GM21390 (cell line): Measurements from ENCODE around the gene SLC13A5.
"Not testable (repeated sequence)": the region's sequence is repeated elsewhere in the genome, so short reads cannot be mapped to it uniquely, and the experiment has no call there.

Experiments
- ATAC-seq: cut with Tn5 transposase; IDR thresholded peaks from one replicate; pipeline ENCODE4 v1.9.1; 2021; ENCODE audit not compliant: unreplicated experiment

Gene SLC13A5

DNA sequence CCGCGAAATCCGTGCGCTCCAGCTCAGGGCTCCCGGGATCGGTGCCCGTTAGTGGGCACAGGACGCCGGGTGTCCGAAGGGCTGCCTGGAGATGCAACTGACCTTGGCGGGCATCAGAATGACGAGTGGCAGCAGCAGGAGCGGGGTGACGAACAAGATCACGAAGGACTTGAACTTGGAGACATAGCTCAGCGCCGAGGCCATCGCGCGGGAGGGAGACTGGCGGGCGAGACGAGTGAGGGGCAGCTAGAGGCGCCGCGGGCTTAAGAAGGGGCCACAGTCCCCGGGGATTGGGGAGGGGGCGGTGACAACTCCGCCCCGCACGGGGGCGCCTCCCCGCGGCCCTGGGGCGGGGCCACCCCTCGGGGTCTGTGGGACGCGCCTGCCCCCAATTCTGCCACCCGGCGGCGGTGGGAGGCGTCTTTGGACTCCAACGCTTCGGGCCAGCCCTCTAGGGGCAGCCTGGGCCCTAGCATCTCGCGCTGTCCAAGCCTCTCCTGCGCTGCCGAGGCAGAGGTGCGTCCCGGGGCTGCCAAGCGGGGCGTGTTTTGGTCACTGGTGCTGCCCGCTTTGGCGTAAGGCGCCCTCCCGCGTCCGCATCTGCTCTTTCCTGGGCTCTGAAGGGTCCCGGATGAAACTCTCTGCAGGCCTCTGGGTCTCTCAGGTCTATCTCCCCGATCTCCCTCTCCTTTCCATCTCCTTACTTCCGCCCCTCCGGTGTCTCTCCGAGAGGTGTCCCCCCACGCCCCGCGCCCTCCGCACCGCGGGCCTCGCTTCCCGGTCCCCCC is at the start of gene SLC13A5:
Gene SLC13A5, minus strand, starts transcription at position 240 of the 788 bp plus-strand sequence. Its CDS starts 36 bp downstream, at position 204.
- no peak for ATAC-seq

DNA sequence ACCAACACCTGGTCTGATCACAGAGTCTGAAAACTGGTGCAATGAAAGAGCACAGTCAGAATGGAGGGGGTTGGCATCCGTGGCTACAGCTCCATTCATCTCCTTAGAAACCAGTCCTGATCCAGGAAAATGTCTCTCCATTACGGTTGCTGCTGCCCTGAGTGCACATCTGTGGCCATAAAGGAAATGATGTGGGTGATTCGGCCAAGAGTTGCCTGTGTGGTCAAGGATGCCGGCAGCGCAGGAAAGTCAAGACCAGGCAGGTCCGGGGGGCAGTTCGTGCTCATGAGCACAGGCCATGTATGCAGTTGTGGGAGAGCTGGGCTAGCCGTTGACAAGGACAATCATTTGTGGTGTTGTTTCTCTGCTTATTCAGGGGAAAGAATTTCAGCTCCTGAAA is 48.6 kb upstream of the SLC13A5 start:
- no peak for ATAC-seq

DNA sequence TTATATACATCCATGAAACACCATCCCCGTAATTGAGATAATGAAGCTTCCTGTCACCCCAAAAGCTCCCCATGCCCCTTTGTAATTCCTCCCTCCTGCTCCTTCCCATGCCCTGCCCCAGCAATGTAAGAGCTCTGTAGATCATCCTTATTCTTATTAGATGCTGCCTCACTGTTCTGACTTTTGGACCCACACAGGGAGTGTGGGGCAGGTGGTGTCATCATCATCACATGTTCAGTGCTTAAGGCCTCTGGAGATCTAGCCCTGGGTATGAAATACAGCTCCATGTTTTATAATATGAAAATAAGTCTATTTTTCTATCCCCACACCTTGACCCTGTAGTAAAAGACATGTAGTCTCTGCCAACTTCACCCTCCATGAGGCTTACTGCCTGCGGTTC is 44.6 kb upstream of the SLC13A5 start:
- ATAC-seq = no peak

DNA sequence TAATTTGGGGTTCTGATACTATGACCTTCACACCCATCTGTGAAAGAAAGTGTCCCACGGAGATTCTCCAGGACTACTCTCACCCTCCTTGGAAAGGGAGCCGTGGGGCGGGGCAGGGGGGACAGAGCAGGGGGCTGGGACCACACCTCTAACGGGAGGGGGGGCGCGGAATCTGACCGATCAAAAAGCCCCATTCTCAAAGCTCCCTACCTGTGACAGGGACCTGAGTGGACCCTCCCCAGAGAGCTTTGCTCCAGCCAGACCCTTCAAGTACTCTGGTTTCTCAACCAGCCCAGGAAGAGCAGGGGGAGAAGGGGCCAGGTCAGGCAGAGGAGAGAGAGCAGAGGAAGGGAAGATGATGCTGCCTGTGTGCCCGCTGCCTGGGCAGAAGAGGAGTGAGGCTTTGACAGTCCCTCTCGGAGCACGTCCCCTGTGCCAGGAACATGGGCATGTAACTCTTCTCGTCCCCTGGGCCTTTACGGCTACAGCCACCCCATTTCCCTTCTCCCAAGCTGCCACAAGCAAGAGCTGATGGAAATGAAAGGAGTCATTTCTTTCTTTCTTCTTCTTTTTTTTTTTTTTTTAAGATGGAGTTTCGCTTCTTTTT is 43.4 kb upstream of the SLC13A5 start:
- ATAC-seq = no peak

DNA sequence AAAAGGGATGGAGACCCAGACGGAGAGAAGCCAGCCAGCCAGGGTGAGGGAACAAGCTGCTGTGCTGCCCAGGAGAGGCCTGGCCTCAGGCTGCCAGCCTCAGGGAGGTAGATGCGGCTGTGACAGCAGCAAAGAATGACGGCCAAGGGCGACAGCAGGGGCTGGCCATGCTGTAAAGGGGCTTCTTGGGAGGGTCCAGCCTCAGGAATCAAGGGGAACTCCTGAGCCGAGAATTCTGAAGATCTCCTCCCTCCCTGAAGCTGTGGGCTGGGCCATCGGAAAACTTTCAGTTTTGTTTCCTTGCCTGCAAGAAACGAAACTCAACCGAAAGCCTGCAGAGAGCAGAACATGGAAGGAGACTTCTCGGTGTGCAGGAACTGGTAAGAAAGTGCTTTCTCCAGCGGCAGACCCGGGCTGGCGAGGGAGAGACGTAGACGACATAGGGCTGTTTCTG is 42.6 kb upstream of the SLC13A5 start, which contains the start of gene XAF1:
Gene XAF1, plus strand, starts transcription at position 316 of the 454 bp plus-strand sequence. Its CDS starts 33 bp downstream, at position 349.
- ATAC-seq = no peak

DNA sequence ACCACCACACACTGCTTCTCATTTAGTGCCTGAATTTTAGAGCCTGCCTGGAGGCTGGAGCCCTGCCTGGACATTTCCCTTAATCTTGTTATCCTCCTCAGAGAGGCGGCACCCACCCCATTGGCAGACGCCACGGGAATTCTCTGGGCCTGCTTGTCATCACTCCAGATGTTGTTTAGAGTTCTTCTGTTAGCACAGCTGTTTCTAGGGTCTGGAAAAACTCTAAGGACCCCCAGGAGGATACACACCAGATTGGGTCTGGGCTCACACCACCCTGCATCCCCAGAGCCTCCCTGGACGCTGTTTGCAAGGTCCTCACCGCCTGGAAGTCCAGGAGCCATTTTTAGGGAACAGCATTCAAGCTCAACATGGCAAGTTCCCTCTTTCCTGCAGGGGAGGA is 42.1 kb upstream of the SLC13A5 start:
- no peak for ATAC-seq

DNA sequence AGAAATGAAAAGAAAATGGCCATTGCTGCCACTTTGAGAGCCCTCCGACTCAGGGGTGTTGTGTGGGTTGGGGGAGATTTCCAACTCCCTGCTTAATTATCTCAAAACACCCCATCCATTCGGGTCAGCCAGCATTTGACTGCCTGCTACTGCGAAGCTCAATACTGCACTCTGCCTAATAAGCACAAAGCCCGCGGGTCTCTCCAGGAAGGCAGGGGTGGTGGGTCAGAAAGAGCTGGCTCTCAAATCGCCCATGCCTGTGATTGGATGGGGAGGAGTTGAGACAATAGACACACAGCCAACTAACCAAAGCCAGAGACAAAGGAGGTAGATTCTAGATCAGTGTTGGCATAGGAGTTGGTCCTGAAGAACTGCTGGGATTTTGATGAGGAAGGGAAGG is 40.4 kb upstream of the SLC13A5 start:
- no peak for ATAC-seq

DNA sequence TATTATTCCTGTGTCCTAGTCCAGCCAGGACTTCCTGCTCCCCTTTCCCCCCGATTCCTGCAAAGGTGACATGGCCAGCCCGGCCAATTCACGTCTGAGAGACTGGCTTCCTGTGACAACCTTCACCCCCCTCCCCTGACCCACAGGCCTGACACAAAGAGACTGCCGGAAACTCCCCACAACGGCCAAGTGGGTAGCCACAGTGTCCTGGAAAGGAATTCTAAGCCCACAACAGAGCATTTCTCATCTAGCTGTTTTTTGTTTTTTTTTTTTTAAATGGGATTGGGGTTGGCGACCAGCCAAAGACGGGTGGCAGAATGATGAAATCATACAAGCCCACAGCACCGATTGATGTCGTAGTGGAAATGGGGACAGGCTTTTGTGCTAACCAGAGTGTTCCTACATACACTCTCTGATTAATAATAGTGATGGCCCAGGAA is 39.9 kb upstream of the SLC13A5 start:
- no peak for ATAC-seq

DNA sequence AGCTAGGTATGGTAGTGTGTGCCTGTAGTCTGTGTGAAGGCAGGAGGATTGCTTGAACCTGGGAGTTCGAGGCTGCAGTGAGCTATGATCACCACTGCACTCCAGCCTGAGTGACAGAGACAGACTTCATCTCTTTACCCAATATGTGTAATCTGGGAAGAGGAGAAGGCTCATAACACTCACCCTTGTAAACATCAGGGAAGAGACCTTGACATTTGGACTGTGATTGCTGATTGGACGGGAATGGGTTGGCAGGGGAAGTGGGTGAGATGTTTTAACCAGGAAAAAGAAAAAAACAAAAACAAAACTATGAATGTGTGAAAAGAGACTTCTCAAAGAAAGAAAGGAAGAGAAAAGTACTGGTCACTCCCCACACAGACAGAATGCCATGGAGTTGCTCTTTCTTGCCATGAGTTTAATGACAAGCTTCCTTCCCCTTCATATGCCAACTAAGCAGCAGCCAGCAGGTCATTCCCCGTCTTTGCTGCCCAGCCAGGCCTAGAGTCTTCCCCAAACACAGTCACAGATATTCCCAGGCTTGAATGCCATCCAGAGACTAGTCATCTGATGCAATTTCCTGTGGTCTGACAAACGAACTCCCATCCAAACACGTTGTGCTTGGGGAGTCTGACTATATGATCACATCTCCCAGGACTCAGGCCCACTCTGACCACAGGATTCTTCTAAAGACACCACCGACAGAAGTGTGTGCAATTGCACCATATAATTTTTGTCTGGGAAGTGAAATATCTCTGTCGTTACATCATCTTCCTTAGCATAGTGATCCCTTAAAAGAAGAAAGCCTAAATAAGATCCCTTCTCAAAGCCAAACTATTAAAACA is 39.1 kb upstream of the SLC13A5 start:
- ATAC-seq = no peak

DNA sequence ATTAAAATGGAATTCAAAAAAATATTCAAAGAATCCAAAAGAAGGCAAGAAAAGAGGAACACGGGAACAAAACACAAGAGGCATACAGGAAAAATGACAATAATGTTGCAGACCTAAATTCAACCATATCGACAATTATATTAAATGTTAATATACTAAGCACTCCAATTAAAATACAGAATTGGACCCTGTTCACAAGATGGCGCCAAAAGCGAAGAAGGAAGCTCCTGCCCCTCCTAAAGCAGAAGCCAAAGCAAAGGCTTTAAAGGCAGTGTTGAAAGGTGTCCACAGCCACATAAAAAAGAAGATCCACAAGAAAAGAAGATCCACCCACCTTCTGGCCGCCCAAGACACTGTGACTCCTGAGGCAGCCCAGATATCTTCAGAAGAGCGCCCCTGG is 36.4 kb upstream of the SLC13A5 start:
- ATAC-seq = no peak

DNA sequence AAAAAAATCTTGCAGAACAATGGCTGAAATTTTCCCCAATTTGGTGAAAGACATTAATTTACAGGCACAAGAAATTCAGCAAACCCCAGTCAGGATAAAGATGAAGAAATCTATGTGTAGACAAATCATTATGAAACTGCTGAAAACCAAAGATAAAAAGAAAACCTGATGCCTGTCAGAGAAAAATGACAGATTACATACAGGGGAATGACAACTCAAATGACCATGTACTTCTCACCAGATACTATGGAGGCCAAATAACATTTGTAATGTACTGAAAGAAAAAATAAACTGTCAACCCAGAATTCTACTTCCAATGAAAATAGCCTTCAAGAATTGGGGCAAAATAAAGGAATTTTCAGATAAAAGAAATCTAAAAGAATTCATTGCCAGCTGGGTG is 35.4 kb upstream of the SLC13A5 start:
- ATAC-seq = no peak

DNA sequence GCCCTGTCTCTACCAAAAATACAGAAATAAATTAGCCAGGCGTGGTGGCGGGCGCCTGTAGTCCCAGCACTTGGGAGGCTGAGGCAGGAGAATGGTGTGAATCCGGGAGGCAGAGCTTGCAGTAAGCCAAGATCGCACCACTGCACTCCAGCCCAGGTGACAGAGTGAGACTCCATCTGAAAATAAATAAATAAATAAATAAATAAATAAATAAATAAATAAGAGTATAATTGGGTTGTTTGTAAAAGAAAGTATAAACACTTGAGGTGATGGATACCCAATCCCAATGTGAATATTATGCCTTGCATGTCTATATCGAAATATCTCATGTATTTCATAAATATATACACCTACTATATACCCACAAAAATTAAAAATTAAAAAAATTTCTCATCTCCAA is 33.5 kb upstream of the SLC13A5 start:
- not testable (repeated sequence) for ATAC-seq

DNA sequence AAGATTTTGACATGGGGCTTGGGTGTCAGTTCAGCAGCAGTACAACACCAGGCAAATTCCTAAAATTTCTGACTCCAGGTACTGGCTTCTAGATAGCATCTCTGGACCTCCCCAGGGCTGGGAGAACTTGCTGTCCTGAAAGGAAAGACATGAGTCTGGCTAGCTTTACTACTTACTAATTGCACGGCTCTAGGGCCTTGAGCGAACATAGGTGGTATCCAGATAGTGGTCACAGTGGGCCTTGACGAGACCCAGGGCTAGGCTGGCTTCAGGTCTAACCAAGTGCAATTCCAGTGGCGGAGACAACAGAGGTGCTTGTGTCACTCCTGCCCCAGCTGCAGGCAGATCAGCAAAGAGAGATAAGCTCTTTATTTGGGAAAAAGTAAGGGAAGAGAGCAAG is 16.4 kb upstream of the SLC13A5 start:
- no peak for ATAC-seq

DNA sequence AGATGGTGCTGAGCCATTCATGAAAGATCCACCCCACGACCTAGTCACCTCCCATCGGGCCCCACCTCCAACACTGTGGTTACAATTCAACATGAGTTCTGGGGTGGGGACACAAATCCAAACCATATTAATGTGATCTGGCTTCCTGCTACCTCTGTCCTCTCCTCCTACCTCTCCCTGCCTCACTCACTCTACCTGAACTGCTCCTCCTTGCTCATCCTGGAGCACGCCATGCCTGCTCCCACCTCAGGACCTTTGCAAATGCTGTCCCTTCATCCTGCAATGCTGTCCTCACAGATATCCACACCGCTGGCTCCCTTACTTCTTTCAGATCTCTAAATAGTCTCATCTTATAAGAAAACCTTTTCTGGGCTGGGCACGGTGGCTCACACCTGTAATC is 10.8 kb upstream of the SLC13A5 start:
- ATAC-seq = no peak

DNA sequence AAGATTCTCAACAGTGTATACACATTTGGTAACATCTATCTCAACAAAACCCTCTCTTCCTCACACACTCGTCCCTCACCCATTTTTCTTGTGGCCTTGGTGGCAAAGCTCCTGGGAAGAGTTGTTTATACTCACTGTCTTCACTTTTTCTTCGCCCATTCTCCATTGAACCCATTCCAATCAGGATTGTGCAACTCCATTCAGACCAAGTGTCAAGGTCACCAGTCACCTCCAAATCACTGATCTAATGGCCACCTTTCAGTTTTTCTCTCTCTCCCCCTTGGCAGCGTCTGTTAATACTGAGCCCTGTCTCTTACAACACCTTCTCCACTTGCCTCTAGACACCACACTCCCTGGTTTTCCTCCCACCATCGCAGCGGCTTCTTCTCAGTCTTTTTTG is 8.6 kb upstream of the SLC13A5 start:
- ATAC-seq = no peak

DNA sequence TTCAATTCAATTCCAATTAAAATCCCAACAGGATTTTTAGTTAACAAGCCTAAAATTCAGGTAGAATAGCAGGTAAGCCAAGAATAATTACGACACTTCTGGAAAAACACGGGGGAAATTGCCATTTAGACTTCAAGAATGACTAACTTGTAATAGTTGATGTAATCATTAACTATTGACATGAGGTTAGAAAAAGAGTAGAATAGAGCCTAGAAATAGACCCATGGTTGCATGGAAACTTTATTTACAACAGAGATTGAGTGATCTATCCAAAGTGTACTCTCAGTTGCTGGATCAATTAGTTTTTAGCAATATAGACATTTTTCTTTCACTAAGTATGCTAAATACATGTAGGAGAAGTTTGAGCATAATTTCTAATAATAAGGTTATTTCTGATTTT is 3.6 kb upstream of the SLC13A5 start:
- ATAC-seq = no peak

DNA sequence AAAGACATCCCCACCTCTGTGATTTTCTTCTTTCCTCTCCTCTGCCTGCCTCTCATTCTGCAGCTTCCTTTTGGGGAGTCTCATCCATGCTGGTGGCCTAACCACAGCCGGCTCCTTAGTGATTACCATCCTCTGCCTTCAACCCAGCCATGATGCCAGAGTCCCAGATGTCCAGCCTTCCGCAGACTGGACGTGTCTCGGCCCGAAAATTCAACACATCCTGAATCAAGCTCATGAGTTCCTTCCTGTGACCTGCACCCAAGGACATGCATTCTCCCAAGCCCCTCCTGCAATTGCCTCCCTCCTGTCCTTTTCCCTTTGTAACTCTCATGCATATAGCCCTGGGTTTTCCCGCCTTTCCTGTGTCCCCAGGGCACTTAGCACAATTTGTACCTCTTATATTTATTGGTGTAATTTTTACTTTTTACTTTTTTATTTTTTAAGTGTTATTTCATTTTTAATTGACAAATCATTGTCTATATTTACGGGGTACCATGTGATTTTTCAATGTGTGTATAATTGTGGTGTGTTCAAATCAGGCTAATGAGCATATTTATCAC is 1.2 kb upstream of the SLC13A5 start:
- ATAC-seq = no peak

DNA sequence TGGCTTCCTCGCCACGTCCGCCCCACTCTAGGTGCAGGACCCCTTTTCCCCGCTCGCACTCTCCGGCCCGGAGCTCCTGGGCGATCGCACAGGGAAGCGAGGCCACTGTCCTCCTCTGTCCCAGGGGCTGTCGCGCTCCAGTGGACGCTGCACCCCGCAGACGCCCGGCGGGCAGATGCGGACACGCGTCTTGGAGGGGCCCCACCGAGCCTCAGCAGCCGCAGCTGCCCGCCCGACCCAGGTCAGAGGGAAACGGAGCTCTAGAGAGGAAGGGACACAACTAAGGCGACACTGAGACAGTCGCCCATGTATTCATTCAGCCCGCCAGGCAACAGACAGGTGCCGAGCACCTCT is 726 bp upstream of the SLC13A5 start:
- ATAC-seq = no peak

DNA sequence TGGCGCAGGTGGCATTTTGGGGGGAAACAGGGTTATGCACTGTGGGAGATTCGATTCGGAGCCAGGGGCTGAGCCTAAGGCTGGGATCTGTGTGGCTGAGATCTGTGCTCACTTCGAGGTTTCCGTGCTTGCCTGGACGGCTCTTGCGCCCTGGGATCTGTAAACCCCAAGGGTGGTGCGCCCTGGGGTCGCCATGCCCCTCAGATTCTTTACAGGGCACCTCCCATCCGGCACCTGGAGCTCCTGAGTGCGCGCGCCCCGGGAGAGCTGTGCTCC is 377 bp downstream of the SLC13A5 start:
- ATAC-seq = no peak

DNA sequence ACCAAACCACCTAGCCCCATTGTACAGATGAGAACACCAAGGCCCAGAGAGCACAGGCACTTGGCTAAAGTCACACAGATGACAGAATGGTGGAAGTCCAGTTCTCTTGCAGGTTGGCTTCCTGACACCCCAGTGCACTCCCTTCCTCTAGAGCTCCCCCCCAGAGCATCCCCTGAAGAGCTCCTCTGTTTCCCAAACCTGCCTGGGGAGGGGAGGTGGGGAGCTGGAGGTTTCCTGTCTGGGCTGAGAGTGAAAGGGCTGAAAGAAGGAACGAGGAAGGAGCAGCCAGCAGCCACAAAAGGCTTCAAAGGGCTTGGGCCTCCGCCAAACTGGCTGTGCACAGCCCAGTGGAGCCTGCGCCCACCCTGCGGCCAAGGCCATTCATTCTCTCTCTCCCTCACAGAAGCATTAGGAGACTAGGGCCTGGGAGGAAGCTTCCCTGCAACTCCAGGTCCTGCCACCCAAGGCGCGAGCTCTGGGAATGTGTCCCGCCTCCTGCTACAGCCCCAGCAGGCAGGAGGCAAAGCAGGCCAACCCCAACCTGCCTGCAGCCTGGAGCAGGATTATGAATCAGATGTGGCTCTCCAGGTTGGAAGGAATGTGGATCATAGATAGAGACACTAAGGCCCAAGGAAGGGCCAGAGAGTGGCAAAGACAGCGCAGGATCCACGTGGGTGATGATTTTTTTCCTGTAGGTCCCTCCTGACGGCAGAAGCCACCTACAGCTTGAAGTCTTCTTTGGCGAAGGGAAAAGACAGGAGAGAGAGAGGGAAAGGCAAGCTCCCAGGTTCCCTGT is 913 bp downstream of the SLC13A5 start:
- ATAC-seq = no peak

DNA sequence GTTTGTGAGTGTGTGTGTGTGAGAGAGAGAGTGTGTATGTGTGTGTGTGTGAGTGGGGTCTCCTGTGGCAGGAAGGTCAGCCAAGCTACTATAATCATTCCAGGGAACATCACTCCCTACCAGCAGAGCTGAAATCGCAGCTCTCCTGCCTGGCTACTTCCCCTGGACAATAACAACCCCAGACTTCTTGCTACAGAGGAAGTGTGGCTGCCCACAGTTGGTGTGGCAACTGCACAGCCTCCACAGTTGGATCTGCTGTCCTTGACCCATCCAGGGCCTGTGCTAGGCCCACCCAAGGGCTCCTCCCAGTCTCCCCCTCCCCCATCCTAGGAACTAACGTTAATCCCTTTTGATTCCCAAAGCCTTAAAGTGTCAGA is 1.5 kb downstream of the SLC13A5 start:
- no peak for ATAC-seq
